Inflammatory macrophage (primary cell): ENCODE data around the gene RAP1GAP2.

Experiments
- DNase-seq, 2 donors: peaks; one replicate each; pipeline ENCODE4 v3.0.0-alpha.2; 2020 to 2022

Gene RAP1GAP2

GRCh38 chr17:3002538-3003295 lies 206.5 kb downstream of the RAP1GAP2 start:
- peak in 1 of 2 donors; percentile 16 for DNase-seq

DNA sequence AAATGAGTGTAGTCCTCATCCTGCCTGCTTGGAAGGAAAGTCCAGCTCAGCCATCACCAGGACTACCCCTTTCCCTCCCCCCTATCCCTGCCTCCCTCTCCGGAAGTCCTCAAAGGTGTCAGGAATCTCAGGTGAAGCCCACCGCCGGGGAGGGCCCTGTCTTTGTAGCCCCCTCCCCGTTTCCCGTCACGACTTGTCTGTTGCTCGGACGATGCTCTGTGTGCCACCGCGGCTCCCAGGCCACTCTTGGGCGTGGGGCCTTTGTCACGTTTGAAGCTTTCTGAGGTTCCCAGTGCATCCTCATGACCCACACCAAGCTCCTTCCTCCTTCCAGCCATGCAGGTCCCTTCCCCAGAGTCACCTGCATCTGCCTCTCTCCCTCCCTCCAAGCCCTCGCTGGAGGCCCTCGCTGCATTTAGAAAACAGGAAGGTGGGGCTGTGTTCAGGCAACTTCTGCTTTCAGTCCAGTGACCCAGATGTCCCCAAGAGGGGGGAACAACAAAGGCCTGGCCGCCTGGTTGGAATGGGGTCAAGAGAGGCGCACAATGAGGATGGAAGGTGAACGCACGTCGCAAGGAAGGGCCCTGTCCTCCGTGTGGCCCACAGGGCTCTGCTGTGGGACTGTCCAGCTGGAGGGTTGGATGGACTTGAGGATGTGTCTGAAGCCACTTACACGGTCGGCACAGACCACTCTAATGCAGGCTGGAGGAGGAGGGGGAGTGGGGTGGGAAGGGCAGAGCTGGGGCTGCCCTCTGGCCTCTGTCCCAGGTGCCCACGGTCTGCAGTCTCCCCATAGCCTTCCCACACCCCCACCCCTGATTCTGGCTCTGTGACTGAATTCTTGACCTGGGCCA lies 207.3 kb downstream of the RAP1GAP2 start:
- peak; percentile 46 to 59 for DNase-seq

DNA sequence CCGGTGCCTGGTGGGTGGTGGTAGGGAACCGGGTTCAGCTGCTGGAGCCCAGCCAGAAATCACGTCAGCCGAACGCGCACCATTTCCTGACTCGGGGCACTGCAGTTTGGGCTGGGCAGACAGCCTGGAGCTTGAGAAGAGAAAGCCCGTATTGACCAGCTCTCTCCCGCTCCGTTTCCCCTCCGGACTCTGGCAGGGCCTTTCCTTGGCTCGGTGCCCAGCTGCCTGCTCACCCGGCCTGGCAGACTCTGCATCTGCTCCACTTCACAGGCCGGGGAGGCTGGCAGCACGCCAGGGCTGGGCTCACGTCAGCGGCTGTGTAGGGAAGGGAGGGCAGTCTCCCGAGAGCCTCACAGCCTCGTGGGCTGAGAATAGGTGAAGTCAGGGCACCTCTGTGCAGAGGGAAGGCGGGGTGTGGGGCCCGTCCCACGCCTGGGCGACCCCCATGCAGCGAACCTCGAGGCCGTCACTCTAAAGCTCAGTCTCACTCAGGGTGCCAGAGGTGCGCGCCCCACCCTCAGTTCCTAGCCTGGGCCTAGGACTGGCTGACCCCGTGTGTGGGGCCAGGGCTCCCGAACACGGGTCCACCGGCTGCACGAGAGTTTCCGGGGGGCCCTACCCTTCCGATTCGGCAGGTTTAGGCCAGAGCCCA lies 208.0 kb downstream of the RAP1GAP2 start:
- DNase-seq, result peak; percentile 81 to 86

DNA sequence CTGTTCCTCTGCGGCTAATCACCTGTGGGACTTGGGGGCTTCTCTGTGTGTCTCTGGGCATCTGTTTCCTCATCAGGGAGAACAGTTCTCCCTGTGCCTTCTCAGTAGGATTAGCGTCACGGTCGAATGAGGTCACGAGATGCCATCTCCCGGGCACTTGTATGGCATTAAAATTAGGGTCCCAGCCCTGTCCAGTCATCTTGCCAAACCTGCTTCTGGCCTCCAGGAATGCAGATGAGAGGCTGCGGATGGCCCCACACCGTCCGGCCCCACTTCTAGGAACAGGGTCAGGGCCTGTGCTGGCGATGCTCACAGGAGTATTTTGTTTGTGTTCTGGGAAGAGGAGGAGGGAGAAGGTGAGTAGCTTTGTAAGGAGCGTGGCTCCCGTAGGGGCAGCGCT lies 208.7 kb downstream of the RAP1GAP2 start:
- DNase-seq, result no peak

- DNase-seq, result no peak
Measured at GRCh38 chr17:3005696-3006095, 209.5 kb downstream of the RAP1GAP2 start.

GRCh38 chr17:3006801-3007200 lies 210.6 kb downstream of the RAP1GAP2 start:
- no peak for DNase-seq

DNA sequence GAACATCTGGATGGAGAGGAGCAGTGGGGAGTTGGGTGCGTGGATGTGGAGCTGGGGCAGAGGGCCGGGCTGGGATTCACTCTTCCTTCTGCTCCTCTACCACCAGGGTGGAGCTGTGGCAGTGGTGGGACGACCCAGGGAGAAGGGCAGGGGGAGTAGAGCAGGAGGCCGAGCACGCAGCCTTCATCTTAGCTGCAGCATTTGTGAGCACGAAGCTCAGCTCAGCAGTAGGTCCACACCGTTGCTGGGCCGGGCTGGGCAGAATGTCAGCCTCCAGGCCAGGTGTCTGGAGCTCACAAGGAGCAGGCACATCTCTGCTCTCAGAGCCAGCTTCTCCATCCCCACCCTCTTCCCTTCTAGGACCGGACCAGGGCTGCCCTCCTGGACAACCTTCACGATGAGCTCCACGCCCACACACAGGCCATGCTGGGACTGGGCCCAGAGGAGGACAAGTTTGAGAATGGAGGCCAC lies 211.4 kb downstream of the RAP1GAP2 start:
- no peak for DNase-seq

GRCh38 chr17:3008336-3009288 lies 212.4 kb downstream of the RAP1GAP2 start:
- DNase-seq, result no peak

GRCh38 chr17:3009411-3009920 lies 213.2 kb downstream of the RAP1GAP2 start:
- no peak for DNase-seq

DNA sequence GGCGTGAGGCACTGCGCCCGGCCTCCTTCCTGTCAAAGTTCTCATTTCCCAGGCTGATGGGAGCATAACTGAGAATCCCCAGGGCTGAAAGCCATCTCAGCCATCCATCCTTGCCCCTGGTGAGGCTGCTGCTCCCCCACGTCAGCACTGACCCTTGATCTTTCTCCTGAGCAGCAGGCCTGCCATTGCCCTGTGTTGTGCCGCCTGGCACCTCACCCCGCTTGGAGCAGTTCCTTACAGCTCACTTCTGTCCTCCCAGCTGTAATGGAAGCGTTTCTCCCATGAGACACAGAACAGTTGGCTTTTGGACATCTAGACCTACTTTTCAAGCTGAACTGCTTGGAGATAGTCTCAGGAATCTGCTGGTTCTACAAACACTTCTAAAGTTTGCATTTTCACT lies 215.7 kb downstream of the RAP1GAP2 start:
- no peak for DNase-seq

DNA sequence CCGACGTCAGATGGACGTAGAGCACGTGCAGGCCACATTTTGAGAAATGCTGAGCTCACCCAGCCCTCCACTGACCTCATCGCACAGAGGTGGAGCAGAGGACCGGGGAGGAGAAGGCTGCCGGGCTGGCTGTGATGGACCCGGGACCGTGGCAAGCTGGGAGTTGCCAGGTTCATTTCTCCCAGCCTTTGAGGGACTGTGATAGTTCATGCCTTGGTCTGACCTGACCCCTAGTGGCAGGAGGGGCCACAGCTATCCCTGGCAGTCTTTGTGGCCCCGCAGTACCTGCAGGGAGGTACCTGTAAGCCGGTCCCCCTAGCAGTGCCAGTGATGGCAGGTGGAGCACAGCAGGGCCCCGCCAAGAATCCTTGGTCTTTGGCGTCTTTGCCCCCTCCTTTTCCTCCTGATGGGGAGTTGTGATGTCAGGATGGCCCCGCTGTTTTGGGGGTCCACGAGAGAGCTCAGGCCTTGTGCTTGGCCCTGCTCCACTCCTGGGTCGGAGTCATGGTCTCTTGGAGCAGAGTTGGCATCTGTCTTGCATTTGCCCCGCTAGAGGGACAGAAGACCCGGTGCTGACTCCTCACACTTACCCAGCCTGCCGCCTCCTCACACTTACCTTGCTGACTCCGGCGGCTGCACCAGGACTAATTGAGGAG lies 216.8 kb downstream of the RAP1GAP2 start:
- DNase-seq, result peak; percentile 43 to 62

- DNase-seq, result no peak
Measured at GRCh38 chr17:3015890-3016289, 219.7 kb downstream of the RAP1GAP2 start.

GRCh38 chr17:3017936-3018335 lies 221.7 kb downstream of the RAP1GAP2 start:
- no peak for DNase-seq

- DNase-seq, result no peak
Measured at GRCh38 chr17:3019761-3020160, 223.5 kb downstream of the RAP1GAP2 start.

DNA sequence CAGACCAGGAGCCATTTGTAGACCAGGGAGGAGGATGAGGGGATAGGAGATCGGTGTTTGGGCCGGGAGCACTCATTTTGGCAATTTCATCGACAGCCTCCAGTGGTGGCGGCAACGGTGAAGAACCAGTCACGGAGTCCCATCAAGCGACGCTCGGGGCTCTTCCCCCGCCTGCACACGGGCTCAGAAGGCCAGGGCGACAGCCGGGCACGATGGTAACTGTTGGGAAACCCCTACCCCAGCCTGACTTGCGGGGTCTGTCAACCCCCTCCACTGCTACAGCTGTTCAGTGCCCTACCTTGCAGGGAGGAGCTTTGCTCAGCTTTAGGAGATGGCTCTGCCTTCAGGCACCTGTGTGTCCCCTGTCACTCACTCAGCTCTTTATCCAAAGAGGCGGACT lies 224.1 kb downstream of the RAP1GAP2 start:
- no peak for DNase-seq

GRCh38 chr17:3022197-3022596 lies 226.0 kb downstream of the RAP1GAP2 start:
- DNase-seq, result no peak

DNA sequence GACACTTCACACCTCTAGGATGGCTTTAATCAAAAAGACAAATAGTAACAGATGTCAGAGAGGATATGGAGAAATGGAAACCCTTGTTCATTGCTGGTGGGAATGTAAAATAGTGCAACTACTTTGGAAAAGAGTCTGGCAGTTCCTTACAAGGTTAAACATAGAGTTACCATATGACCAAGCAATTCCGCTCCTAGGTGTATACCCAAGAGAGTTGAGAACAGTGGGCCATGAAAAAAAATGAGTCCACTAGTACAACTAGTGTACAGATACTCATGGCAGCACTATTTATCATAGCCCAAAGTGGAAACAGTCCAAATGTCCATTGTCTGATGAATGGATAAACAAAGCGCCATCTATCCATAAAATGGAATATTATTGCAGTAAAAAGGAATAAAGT lies 228.1 kb downstream of the RAP1GAP2 start:
- DNase-seq, result no peak

DNA sequence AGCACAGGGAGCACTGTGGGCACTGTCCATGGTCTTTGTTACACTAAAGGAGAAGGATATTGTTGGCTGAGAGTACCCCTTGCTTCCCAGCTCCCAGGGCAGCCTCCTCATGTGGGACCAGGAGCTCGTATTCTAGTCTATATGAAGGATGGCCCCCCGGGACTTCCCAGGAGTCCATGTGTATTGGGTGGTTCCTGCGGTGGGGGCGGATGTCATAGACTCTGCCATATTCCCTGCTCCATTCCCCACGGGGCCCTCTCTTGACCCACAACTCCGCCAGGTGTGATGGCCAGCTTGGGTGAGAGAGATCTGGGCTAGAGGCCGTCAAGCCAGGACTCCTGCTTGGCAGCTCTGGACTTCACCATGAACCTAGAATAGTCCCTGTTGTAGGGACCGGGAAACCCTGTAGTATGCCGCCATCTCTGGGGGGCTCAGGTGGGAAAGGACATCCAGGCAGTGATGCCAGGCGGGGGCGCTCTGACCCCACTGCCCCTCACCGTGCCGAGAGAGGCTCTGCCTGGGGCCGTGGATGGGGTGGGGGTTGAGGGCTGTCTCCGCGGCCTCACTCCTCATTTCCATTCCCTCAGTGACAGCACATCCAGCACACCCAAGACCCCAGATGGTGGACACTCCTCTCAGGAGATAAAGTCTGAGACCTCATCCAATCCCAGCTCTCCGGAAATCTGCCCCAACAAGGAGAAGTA lies 229.3 kb downstream of the RAP1GAP2 start:
- DNase-seq, result no peak

DNA sequence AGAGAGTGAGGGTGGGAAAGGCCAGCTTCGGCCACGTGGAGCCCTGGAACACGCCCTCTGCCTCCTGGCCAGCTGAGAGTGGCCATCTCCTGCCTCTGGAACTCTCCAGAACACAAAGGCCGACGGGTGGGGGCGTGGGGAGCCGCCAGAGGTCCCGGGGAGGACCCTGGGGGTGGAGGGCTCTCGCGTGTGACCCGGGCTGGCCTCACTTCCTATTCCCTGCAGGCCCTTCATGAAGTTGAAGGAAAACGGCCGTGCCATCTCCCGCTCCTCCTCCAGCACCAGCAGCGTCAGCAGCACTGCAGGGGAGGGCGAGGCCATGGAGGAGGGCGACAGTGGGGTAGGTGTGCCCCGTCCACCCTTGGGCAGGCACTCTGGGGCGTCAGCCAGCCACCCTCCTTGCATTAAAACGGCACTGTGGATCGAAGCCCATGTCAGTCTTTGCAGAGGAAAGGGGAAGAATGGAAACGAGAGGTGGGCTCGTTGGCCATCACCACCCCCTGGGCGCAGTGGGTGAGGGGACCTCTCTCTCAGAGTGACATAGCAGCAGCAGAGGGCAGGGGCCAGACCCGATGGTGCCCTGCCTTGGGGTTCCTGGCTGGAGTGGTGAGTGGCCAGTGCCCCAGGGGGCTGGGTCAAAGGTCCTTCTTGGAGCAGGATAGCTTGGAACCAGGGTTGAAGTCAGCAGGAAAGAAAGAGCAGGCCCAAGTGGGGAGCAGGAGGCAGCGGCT lies 230.1 kb downstream of the RAP1GAP2 start:
- no peak for DNase-seq
